K562 (cell line): Measurements from ENCODE around the gene APOC4. TPM values are rescaled to one million over a fixed set of nuclear protein-coding genes. Genes with fewer than 3 reads are reported as not detected.

Experiments
- BRD9 ChIP-seq: fragments of 450-650 bp; IDR thresholded peaks from 2 replicates; pipeline ENCODE4 v1.6.1; 2018; ENCODE audit warnings: low read depth; ENCODE audit not compliant: partially characterized antibody
- ETS2 ChIP-seq: IDR thresholded peaks from 2 replicates; pipeline ENCODE4 v1.6.1; 2016; ENCODE audit warnings: borderline replicate concordance, missing genetic modification characterization, mild to moderate bottlenecking, moderate library complexity, missing compliant biosample characterization; ENCODE audit not compliant: poor library complexity, severe bottlenecking
- FOXM1 ChIP-seq, 2 experiments: fragments of 450-650 bp in 1 of 2; sonication (generic) in 1 of 2; formaldehyde crosslinking in 1 of 2; IDR thresholded peaks; 2 replicates each; pipeline versions ENCODE4 v1.6.1 to v1.9.0; 2017 to 2022; ENCODE audit warnings: low read depth in 2 of 2, mild to moderate bottlenecking in 2 of 2, missing genetic modification reagents in 1 of 2, moderate library complexity in 1 of 2
- PTTG1 ChIP-seq: fragments of 450-650 bp; IDR thresholded peaks from 2 replicates; pipeline ENCODE4 v1.6.1; 2016; ENCODE audit warnings: low read depth, mild to moderate bottlenecking, missing genetic modification characterization, missing compliant biosample characterization
- SMARCA5 ChIP-seq: fragments of 450-650 bp; IDR thresholded peaks from 2 replicates; pipeline ENCODE4 v1.6.1; 2016
- ZFP1 ChIP-seq: fragments of 450-650 bp; formaldehyde crosslinking; IDR thresholded peaks from 2 replicates; pipeline ENCODE4 v1.4.0; 2020; ENCODE audit warnings: mild to moderate bottlenecking, mixed read lengths
- ZNF140 ChIP-seq: fragments of 250-450 bp; sonication (Bioruptor Pico); IDR thresholded peaks from 2 replicates; pipeline ENCODE4 v1.8.0; 2021; ENCODE audit warnings: moderate library complexity, mild to moderate bottlenecking, inconsistent platforms
- ZNF668 ChIP-seq: fragments of 250-450 bp; sonication (Bioruptor Pico); IDR thresholded peaks from 2 replicates; pipeline ENCODE4 v1.8.0; 2022; ENCODE audit warnings: mild to moderate bottlenecking, inconsistent platforms
- polyA plus RNA-seq, 8 experiments: library from polyadenylated mRNA; depleted of rRNA in 4 of 8; stranded (reverse) in 5 of 8; unstranded in 3 of 8; fragments of >200 nt; fragmentation: Nextera tagmentation in 2 of 8; fragmentation: Illumina TruSeq in 1 of 8; extraction: Ambion mirVana in 2 of 8; extraction: Trizol in 1 of 8; gene quantifications; 2 replicates each; pipeline versions ENCODE4 v1.2.1 to v1.2.3, GENCODE V29; 2011 to 2014; ENCODE audit warnings: inconsistent platforms in 1 of 8, missing spikeins in 1 of 8
- total RNA-seq, 7 experiments: library from RNA; depleted of rRNA in 6 of 7; stranded (reverse); fragments of >200 nt in 6 of 7; fragmentation: Illumina TruSeq in 2 of 7; extraction: Trizol in 2 of 7; gene quantifications; 2 replicates each; pipeline versions ENCODE4 v1.2.1 to v1.2.3, GENCODE V29; 2011 to 2021; ENCODE audit warnings: low replicate concordance in 1 of 7
- TF ChIP-seq, protein P1 (sequence below): fragments of 450-650 bp; IDR thresholded peaks from 2 replicates; pipeline ENCODE4 v1.6.1; 2016; ENCODE audit warnings: mild to moderate bottlenecking, moderate library complexity
- TF ChIP-seq, protein P2 (sequence below): sonication (generic); IDR thresholded peaks from 2 replicates; pipeline ENCODE4 v1.6.1; 2016

The APOC4 gene
- total and polyA plus RNA-seq, 9 of the 15 experiments (the other 6 are each of a cell fraction or from before 2014, with no cell fraction given): 0.46 TPM; not detected in 8

DNA sequence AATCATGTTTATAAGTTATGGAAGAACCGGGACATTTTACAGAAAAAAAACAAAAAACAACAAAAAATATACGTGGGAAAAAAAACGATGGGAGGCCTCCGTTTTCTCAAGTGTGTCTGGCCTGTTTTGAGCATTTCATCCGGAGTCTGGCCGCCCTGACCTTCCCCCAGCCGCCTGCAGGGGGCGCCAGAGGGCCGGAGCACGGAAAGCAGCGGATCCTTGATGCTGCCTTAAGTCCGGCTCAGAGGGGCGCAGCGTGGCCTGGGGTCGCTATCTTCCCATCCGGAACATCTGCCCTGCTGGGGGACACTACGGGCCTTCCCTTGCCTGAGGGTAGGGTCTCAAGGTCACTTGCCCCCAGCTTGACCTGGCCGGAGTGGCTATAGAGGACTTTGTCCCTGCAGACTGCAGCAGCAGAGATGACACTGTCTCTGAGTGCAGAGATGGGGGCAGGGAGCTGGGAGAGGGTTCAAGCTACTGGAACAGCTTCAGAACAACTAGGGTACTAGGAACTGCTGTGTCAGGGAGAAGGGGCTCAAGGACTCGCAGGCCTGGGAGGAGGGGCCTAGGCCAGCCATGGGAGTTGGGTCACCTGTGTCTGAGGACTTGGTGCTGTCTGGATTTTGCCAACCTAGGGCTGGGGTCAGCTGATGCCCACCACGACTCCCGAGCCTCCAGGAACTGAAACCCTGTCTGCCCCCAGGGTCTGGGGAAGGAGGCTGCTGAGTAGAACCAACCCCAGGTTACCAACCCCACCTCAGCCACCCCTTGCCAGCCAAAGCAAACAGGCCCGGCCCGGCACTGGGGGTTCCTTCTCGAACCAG, 38.2 kb upstream of the APOC4 start (continued):
- TF ChIP-seq, protein P1, sequence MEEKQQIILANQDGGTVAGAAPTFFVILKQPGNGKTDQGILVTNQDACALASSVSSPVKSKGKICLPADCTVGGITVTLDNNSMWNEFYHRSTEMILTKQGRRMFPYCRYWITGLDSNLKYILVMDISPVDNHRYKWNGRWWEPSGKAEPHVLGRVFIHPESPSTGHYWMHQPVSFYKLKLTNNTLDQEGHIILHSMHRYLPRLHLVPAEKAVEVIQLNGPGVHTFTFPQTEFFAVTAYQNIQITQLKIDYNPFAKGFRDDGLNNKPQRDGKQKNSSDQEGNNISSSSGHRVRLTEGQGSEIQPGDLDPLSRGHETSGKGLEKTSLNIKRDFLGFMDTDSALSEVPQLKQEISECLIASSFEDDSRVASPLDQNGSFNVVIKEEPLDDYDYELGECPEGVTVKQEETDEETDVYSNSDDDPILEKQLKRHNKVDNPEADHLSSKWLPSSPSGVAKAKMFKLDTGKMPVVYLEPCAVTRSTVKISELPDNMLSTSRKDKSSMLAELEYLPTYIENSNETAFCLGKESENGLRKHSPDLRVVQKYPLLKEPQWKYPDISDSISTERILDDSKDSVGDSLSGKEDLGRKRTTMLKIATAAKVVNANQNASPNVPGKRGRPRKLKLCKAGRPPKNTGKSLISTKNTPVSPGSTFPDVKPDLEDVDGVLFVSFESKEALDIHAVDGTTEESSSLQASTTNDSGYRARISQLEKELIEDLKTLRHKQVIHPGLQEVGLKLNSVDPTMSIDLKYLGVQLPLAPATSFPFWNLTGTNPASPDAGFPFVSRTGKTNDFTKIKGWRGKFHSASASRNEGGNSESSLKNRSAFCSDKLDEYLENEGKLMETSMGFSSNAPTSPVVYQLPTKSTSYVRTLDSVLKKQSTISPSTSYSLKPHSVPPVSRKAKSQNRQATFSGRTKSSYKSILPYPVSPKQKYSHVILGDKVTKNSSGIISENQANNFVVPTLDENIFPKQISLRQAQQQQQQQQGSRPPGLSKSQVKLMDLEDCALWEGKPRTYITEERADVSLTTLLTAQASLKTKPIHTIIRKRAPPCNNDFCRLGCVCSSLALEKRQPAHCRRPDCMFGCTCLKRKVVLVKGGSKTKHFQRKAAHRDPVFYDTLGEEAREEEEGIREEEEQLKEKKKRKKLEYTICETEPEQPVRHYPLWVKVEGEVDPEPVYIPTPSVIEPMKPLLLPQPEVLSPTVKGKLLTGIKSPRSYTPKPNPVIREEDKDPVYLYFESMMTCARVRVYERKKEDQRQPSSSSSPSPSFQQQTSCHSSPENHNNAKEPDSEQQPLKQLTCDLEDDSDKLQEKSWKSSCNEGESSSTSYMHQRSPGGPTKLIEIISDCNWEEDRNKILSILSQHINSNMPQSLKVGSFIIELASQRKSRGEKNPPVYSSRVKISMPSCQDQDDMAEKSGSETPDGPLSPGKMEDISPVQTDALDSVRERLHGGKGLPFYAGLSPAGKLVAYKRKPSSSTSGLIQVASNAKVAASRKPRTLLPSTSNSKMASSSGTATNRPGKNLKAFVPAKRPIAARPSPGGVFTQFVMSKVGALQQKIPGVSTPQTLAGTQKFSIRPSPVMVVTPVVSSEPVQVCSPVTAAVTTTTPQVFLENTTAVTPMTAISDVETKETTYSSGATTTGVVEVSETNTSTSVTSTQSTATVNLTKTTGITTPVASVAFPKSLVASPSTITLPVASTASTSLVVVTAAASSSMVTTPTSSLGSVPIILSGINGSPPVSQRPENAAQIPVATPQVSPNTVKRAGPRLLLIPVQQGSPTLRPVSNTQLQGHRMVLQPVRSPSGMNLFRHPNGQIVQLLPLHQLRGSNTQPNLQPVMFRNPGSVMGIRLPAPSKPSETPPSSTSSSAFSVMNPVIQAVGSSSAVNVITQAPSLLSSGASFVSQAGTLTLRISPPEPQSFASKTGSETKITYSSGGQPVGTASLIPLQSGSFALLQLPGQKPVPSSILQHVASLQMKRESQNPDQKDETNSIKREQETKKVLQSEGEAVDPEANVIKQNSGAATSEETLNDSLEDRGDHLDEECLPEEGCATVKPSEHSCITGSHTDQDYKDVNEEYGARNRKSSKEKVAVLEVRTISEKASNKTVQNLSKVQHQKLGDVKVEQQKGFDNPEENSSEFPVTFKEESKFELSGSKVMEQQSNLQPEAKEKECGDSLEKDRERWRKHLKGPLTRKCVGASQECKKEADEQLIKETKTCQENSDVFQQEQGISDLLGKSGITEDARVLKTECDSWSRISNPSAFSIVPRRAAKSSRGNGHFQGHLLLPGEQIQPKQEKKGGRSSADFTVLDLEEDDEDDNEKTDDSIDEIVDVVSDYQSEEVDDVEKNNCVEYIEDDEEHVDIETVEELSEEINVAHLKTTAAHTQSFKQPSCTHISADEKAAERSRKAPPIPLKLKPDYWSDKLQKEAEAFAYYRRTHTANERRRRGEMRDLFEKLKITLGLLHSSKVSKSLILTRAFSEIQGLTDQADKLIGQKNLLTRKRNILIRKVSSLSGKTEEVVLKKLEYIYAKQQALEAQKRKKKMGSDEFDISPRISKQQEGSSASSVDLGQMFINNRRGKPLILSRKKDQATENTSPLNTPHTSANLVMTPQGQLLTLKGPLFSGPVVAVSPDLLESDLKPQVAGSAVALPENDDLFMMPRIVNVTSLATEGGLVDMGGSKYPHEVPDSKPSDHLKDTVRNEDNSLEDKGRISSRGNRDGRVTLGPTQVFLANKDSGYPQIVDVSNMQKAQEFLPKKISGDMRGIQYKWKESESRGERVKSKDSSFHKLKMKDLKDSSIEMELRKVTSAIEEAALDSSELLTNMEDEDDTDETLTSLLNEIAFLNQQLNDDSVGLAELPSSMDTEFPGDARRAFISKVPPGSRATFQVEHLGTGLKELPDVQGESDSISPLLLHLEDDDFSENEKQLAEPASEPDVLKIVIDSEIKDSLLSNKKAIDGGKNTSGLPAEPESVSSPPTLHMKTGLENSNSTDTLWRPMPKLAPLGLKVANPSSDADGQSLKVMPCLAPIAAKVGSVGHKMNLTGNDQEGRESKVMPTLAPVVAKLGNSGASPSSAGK: no peak
- no peak for TF ChIP-seq PTTG1 (tag)
- TF ChIP-seq ZNF140 (CRISPR knock-in tag): no peak
- no peak for TF ChIP-seq FOXM1 (IDR thresholded peaks at IDR 0.05; ENCODE audit: low read depth)
- no peak for TF ChIP-seq FOXM1 (CRISPR knock-in tag; IDR thresholded peaks at IDR 0.05; ENCODE audit: low read depth)
- TF ChIP-seq ZFP1: 0 out of 2 replicates have a peak, but pooled peaks have one; percentile 11
- no peak for TF ChIP-seq SMARCA5
- TF ChIP-seq BRD9: peak; percentile 67
- TF ChIP-seq, protein P2, sequence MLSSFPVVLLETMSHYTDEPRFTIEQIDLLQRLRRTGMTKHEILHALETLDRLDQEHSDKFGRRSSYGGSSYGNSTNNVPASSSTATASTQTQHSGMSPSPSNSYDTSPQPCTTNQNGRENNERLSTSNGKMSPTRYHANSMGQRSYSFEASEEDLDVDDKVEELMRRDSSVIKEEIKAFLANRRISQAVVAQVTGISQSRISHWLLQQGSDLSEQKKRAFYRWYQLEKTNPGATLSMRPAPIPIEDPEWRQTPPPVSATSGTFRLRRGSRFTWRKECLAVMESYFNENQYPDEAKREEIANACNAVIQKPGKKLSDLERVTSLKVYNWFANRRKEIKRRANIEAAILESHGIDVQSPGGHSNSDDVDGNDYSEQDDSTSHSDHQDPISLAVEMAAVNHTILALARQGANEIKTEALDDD: no peak
- no peak for TF ChIP-seq ZNF668 (CRISPR knock-in tag)
- no peak for TF ChIP-seq ETS2 (tag)
